GM12874 (cell line): ENCODE results near the gene CCDC40.

Source experiments
- CTCF ChIP-seq: IDR thresholded peaks from 2 replicates; pipeline ENCODE4 v1.5.1; 2011; ENCODE audit warnings: low read depth, mild to moderate bottlenecking, control low read depth, low read length, moderate library complexity; ENCODE audit not compliant: insufficient read depth

Gene CCDC40

GRCh38 chr17:80071116-80071841 lies 34.8 kb downstream of the CCDC40 start:
- TF ChIP-seq CTCF, result no peak

GRCh38 chr17:80072410-80072809 lies 36.0 kb downstream of the CCDC40 start:
- TF ChIP-seq CTCF, result no peak

- no peak for TF ChIP-seq CTCF
Measured at GRCh38 chr17:80080081-80080480, 43.6 kb downstream of the CCDC40 start.

GRCh38 chr17:80081596-80081995 lies 45.2 kb downstream of the CCDC40 start:
- TF ChIP-seq CTCF, result no peak

- TF ChIP-seq CTCF, result peak; percentile 78
Measured at GRCh38 chr17:80082403-80083135, 46.1 kb downstream of the CCDC40 start.

- TF ChIP-seq CTCF, result no peak
Measured at GRCh38 chr17:80083136-80083661, 46.8 kb downstream of the CCDC40 start.

GRCh38 chr17:80084773-80085172 lies 48.3 kb downstream of the CCDC40 start:
- no peak for TF ChIP-seq CTCF
